ENCODE data around the gene UCN. TPM values are rescaled to one million over a fixed set of nuclear protein-coding genes. Genes with fewer than 3 reads are reported as not detected.
A peak's percentile ranks its signal among the peaks of the same experiment; 100 is the strongest.

Gene UCN
- total RNA-seq, 2 donors from 2014 or later: 0.59 to 0.75 TPM

DNA sequence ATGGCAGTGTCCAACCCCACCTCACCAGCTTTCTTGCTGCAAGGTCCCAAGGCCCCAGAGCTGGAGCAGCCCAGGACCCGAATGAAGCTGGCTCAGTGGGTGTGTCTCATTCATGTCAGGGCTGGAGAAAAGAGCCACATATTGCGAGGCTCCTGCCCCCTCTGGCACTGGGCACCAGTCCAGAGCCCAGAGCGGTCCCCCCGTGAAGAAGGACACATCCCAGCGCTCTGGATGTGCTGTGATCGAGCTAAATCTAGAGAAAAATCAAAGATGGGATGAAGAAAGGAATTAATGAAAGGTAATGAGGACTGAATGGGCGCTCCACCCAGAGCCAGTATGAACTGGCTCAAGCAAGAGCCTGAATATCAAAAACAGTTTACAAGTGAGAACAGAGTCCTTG, 27.9 kb upstream of the UCN start:
- no peaks in the 10 kb centered on the region for H3K27me3 ChIP-seq (ENCODE audit: control insufficient read depth, insufficient read depth, low read length, poor library complexity, severe bottlenecking)
- H3K9me3 ChIP-seq (ENCODE audit: control insufficient read depth, low read length): no peaks in the 10 kb centered on the region
- 96 to 98% methylated on average over 5 to 7 of the region's 7 CpGs for WGBS, 2 experiments (ENCODE audit: insufficient coverage in 1 of 2, insufficient read length in 1 of 2)
- Mint-ChIP-seq H3K9me3 (no peaks in the 10 kb centered on the region), H3K36me3 (ENCODE audit: low read depth) (peaks cover 80% of the 10 kb centered on the region), H3K4me3 (no peak overlapping the region), H3K27me3 (ENCODE audit: insufficient read depth) (no peaks in the 10 kb centered on the region), H3K27ac (no peak overlapping the region), H3K4me1 (no peaks in the 10 kb centered on the region)
- no peak for DNase-seq
- TF ChIP-seq, protein P1, sequence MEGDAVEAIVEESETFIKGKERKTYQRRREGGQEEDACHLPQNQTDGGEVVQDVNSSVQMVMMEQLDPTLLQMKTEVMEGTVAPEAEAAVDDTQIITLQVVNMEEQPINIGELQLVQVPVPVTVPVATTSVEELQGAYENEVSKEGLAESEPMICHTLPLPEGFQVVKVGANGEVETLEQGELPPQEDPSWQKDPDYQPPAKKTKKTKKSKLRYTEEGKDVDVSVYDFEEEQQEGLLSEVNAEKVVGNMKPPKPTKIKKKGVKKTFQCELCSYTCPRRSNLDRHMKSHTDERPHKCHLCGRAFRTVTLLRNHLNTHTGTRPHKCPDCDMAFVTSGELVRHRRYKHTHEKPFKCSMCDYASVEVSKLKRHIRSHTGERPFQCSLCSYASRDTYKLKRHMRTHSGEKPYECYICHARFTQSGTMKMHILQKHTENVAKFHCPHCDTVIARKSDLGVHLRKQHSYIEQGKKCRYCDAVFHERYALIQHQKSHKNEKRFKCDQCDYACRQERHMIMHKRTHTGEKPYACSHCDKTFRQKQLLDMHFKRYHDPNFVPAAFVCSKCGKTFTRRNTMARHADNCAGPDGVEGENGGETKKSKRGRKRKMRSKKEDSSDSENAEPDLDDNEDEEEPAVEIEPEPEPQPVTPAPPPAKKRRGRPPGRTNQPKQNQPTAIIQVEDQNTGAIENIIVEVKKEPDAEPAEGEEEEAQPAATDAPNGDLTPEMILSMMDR (conservative IDR thresholded peaks at IDR 0.05): no peak
- H3K4me3 ChIP-seq (ENCODE audit: low read length): no peak overlapping the region
- no peaks in the 10 kb centered on the region for H3K4me1 ChIP-seq (ENCODE audit: control insufficient read depth, insufficient read depth, low read length)
- peaks cover 83% of the 10 kb centered on the region for H3K36me3 ChIP-seq (ENCODE audit: control insufficient read depth, insufficient read depth, low read length)
- H3K9ac ChIP-seq (ENCODE audit: extremely low read depth, low read length, poor library complexity, severe bottlenecking): no peak overlapping the region
- H3K27ac ChIP-seq (ENCODE audit: low read depth, low read length): no peak overlapping the region

DNA sequence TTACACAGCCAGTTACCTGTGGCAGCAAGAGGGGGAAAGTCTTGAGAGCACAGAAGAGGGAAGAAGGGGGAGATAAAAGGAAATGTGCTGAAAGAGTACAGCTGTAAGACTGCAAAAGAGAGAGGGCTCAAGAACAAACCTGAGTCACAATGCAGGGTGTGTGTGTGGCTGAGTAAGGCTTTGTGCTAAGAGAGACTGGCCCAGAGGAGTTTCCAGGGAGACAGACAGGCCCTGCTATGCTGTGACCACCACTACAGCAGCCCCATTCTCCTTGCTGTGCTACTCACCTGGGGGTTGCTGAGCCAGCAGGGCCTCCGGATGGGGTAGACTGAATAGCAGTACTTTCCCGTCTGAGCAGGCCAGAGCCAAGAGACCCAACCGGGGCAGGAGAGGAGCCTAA, 27.1 kb upstream of the UCN start:
- Histone ChIP-seq H3K9me3 (ENCODE audit: control insufficient read depth, low read length) (no peaks in the 10 kb centered on the region), H3K27ac (ENCODE audit: low read depth, low read length) (no peak overlapping the region), H3K4me3 (ENCODE audit: low read length) (no peak overlapping the region), H3K4me1 (ENCODE audit: control insufficient read depth, insufficient read depth, low read length) (no peaks in the 10 kb centered on the region), H3K9ac (ENCODE audit: extremely low read depth, low read length, poor library complexity, severe bottlenecking) (no peak overlapping the region), H3K36me3 (ENCODE audit: control insufficient read depth, insufficient read depth, low read length) (peaks cover 82% of the 10 kb centered on the region), H3K27me3 (ENCODE audit: control insufficient read depth, insufficient read depth, low read length, poor library complexity, severe bottlenecking) (no peaks in the 10 kb centered on the region)
- 87 to 100% methylated on average over 1 to 3 of the region's 3 CpGs for WGBS, 2 experiments (ENCODE audit: insufficient coverage in 1 of 2, insufficient read length in 1 of 2)
- no peaks in the 10 kb centered on the region for H3K9me3 Mint-ChIP-seq
- peaks cover 80% of the 10 kb centered on the region for H3K36me3 Mint-ChIP-seq (ENCODE audit: low read depth)
- TF ChIP-seq, protein P1 (conservative IDR thresholded peaks at IDR 0.05): no peak
- DNase-seq: no peak
- H3K27me3 Mint-ChIP-seq (ENCODE audit: insufficient read depth): no peaks in the 10 kb centered on the region
- H3K27ac Mint-ChIP-seq: no peak overlapping the region
- H3K4me3 Mint-ChIP-seq: no peak overlapping the region
- no peaks in the 10 kb centered on the region for H3K4me1 Mint-ChIP-seq

DNA sequence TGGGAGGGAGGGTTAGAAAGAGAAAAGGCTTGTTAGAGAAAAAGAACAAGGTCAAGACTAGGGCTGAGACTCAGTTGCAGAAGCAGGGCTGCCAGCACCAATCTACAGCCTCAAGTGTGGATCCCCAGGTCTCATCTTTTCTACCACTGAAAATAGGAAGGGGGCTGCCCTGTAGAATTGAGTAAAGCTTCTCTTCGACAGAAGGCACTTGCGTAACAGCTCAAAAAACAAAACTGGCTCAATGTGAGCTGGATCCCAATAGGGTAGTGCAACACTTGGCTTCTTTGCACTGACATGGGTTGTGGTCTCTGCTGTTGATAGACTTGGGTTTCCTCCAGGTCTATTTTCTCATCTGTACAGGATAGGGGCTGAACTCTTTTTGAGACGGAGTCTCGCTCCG, 16.5 kb upstream of the UCN start:
- H3K9me3 ChIP-seq (ENCODE audit: control insufficient read depth, low read length): no peaks in the 10 kb centered on the region
- H3K4me3 ChIP-seq (ENCODE audit: low read length): no peak overlapping the region
- 86 to 100% methylated on average over 1 to 5 of the region's 5 CpGs for WGBS, 2 experiments (ENCODE audit: insufficient coverage in 1 of 2, insufficient read length in 1 of 2)
- peaks cover 40% of the 10 kb centered on the region for H3K36me3 ChIP-seq (ENCODE audit: control insufficient read depth, insufficient read depth, low read length)
- Mint-ChIP-seq H3K4me1 (peaks cover 15% of the 10 kb centered on the region), H3K36me3 (ENCODE audit: low read depth) (peaks cover 35% of the 10 kb centered on the region), H3K9me3 (no peaks in the 10 kb centered on the region), H3K4me3 (no peak overlapping the region), H3K27ac (peak overlapping the region; percentile 75), H3K27me3 (ENCODE audit: insufficient read depth) (no peaks in the 10 kb centered on the region)
- no peak overlapping the region for H3K27ac ChIP-seq (ENCODE audit: low read depth, low read length)
- TF ChIP-seq, protein P1 (conservative IDR thresholded peaks at IDR 0.05): no peak
- DNase-seq: no peak
- H3K9ac ChIP-seq (ENCODE audit: extremely low read depth, low read length, poor library complexity, severe bottlenecking): no peak overlapping the region
- no peaks in the 10 kb centered on the region for H3K27me3 ChIP-seq (ENCODE audit: control insufficient read depth, insufficient read depth, low read length, poor library complexity, severe bottlenecking)
- no peaks in the 10 kb centered on the region for H3K4me1 ChIP-seq (ENCODE audit: control insufficient read depth, insufficient read depth, low read length)
